ENCODE data around the gene AUTS2.

AUTS2 gene

GRCh38 chr7:70212281-70212680 lies 614.0 kb downstream of the AUTS2 start:
- in situ Hi-C loops (cut with MboI; ENCODE audit: low sequenced_read_pairs), result no loop called here

- in situ Hi-C loops (cut with MboI; ENCODE audit: low sequenced_read_pairs), result no loop called here
These were observed 615.8 kb downstream of the AUTS2 start for GRCh38 chr7:70214071-70214470.

- in situ Hi-C loops (cut with MboI; ENCODE audit: low sequenced_read_pairs), result no loop called here
These were observed 617.2 kb downstream of the AUTS2 start for GRCh38 chr7:70215491-70215890.

GRCh38 chr7:70217571-70217970 lies 619.3 kb downstream of the AUTS2 start:
- in situ Hi-C loops (cut with MboI; ENCODE audit: low sequenced_read_pairs), result no loop called here

GRCh38 chr7:70218006-70218405 lies 619.7 kb downstream of the AUTS2 start:
- in situ Hi-C loops (cut with MboI; ENCODE audit: low sequenced_read_pairs), result no loop called here

- in situ Hi-C loops (cut with MboI; ENCODE audit: low sequenced_read_pairs), result no loop called here
These were observed 620.8 kb downstream of the AUTS2 start for GRCh38 chr7:70219061-70219460.

GRCh38 chr7:70229242-70229641 lies 631.0 kb downstream of the AUTS2 start:
- in situ Hi-C loops (cut with MboI; ENCODE audit: low sequenced_read_pairs), result no loop called here

- in situ Hi-C loops (cut with MboI; ENCODE audit: low sequenced_read_pairs), result no loop called here
These were observed 632.5 kb downstream of the AUTS2 start for GRCh38 chr7:70230761-70231160.

GRCh38 chr7:70233776-70234175 lies 635.5 kb downstream of the AUTS2 start:
- in situ Hi-C loops (cut with MboI; ENCODE audit: low sequenced_read_pairs), result no loop called here

- in situ Hi-C loops (cut with MboI; ENCODE audit: low sequenced_read_pairs), result no loop called here
These were observed 639.0 kb downstream of the AUTS2 start for GRCh38 chr7:70237256-70237655.

GRCh38 chr7:70237831-70238575 lies 639.7 kb downstream of the AUTS2 start:
- in situ Hi-C loops (cut with MboI; ENCODE audit: low sequenced_read_pairs), result no loop called here

GRCh38 chr7:70239918-70240317 lies 641.6 kb downstream of the AUTS2 start:
- in situ Hi-C loops (cut with MboI; ENCODE audit: low sequenced_read_pairs), result no loop called here

GRCh38 chr7:70240873-70241272 lies 642.6 kb downstream of the AUTS2 start:
- in situ Hi-C loops (cut with MboI; ENCODE audit: low sequenced_read_pairs), result no loop called here

GRCh38 chr7:70241536-70242175 lies 643.4 kb downstream of the AUTS2 start:
- in situ Hi-C loops (cut with MboI; ENCODE audit: low sequenced_read_pairs), result no loop called here

- in situ Hi-C loops (cut with MboI; ENCODE audit: low sequenced_read_pairs), result no loop called here
These were observed 644.6 kb downstream of the AUTS2 start for GRCh38 chr7:70242826-70243225.

GRCh38 chr7:70243443-70243842 lies 645.2 kb downstream of the AUTS2 start:
- in situ Hi-C loops (cut with MboI; ENCODE audit: low sequenced_read_pairs), result no loop called here

GRCh38 chr7:70257921-70258320 lies 659.6 kb downstream of the AUTS2 start:
- in situ Hi-C loops (cut with MboI; ENCODE audit: low sequenced_read_pairs), result no loop called here

- in situ Hi-C loops (cut with MboI; ENCODE audit: low sequenced_read_pairs), result no loop called here
These were observed 661.2 kb downstream of the AUTS2 start for GRCh38 chr7:70259502-70259901.

GRCh38 chr7:70263471-70264255 lies 665.4 kb downstream of the AUTS2 start:
- in situ Hi-C loops (cut with MboI; ENCODE audit: low sequenced_read_pairs), result no loop called here

GRCh38 chr7:70266186-70266585 lies 667.9 kb downstream of the AUTS2 start:
- in situ Hi-C loops (cut with MboI; ENCODE audit: low sequenced_read_pairs), result no loop called here

- in situ Hi-C loops (cut with MboI; ENCODE audit: low sequenced_read_pairs), result no loop called here
These were observed 669.3 kb downstream of the AUTS2 start for GRCh38 chr7:70267381-70268120.

All from hTERT RPE-1 (cell line).